GM21447 (cell line): ENCODE measurements around the gene KAZALD1.

Experiments
- ATAC-seq: cut with Tn5 transposase; IDR thresholded peaks from one replicate; pipeline ENCODE4 v1.9.1; 2021; ENCODE audit not compliant: unreplicated experiment

The KAZALD1 gene

GRCh38 chr10:101094121-101094879 lies 32.5 kb downstream of the KAZALD1 start:
- ATAC-seq, result no peak

GRCh38 chr10:101095004-101095403 lies 33.2 kb downstream of the KAZALD1 start:
- ATAC-seq, result no peak

GRCh38 chr10:101095550-101096213 lies 33.9 kb downstream of the KAZALD1 start:
- peak; percentile 86 for ATAC-seq

- ATAC-seq, result no peak
These were observed 34.6 kb downstream of the KAZALD1 start for GRCh38 chr10:101096378-101096777.

GRCh38 chr10:101097881-101098280 lies 36.1 kb downstream of the KAZALD1 start:
- no peak for ATAC-seq

GRCh38 chr10:101099901-101100300 lies 38.1 kb downstream of the KAZALD1 start:
- ATAC-seq, result no peak

- no peak for ATAC-seq
These were observed 39.6 kb downstream of the KAZALD1 start for GRCh38 chr10:101101372-101101881.

- ATAC-seq, result no peak
These were observed 41.6 kb downstream of the KAZALD1 start for GRCh38 chr10:101103430-101103829.

- no peak for ATAC-seq
These were observed 44.6 kb downstream of the KAZALD1 start for GRCh38 chr10:101106351-101106750.

GRCh38 chr10:101107771-101108170 lies 46.0 kb downstream of the KAZALD1 start:
- ATAC-seq, result no peak

- ATAC-seq, result no peak
These were observed 49.2 kb downstream of the KAZALD1 start for GRCh38 chr10:101110856-101111523.

- ATAC-seq, result no peak
These were observed 49.8 kb downstream of the KAZALD1 start for GRCh38 chr10:101111547-101111946.

GRCh38 chr10:101112799-101113594 lies 51.2 kb downstream of the KAZALD1 start:
- ATAC-seq, result no peak

GRCh38 chr10:101113890-101114403 lies 52.2 kb downstream of the KAZALD1 start:
- ATAC-seq, result no peak

GRCh38 chr10:101114646-101115045 lies 52.9 kb downstream of the KAZALD1 start:
- ATAC-seq, result no peak
